ENCODE measurements around the gene CREBBP. TPM values are rescaled to one million over a fixed set of nuclear protein-coding genes. Genes with fewer than 3 reads are reported as not detected.

Gene CREBBP
- total RNA-seq, 1 donor from 2014 or later: 31.4 TPM

DNA sequence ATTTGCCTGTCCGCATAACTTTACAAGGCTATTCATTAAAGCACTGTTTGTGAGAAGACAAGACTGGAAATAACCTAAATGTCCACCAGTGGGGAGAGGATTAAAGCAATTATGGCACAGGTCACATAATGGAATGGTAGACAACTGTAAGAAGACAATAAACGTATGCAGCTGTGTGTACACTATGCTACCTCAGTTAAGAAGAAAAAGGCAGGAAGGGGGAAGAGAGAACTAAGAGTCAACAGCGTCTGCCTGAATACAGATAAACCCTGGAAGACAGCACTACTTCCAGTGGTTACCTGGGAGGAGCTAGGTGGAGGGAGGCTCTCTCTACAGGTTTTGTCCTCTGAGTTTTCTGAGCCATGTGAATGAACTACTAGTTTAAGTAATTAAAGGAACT, 15.3 kb downstream of the CREBBP start:
- no peak for DNase-seq (ENCODE audit: low read depth)
- no peak for TF ChIP-seq CTCF (IDR thresholded peaks at IDR 0.05; ENCODE audit: insufficient read depth, low read length, poor library complexity, severe bottlenecking)
- Histone ChIP-seq H3K4me3 (ENCODE audit: low read depth, low read length) (no peak overlapping the region), H3K27me3 (ENCODE audit: control insufficient read depth, insufficient read depth, low read length) (no peaks in the 10 kb centered on the region), H3K36me3 (ENCODE audit: control insufficient read depth, insufficient read depth, low read length) (no peaks in the 10 kb centered on the region)

GRCh38 chr16:3864562-3864961, 16.0 kb downstream of the CREBBP start:
- Histone ChIP-seq H3K27me3 (ENCODE audit: control insufficient read depth, insufficient read depth, low read length) (no peaks in the 10 kb centered on the region), H3K36me3 (ENCODE audit: control insufficient read depth, insufficient read depth, low read length) (no peaks in the 10 kb centered on the region), H3K4me3 (ENCODE audit: low read depth, low read length) (no peak overlapping the region)
- TF ChIP-seq CTCF (IDR thresholded peaks at IDR 0.05; ENCODE audit: insufficient read depth, low read length, poor library complexity, severe bottlenecking): no peak
- DNase-seq (ENCODE audit: low read depth): no peak

GRCh38 chr16:3863587-3863986, 16.9 kb downstream of the CREBBP start:
- no peaks in the 10 kb centered on the region for H3K36me3 ChIP-seq (ENCODE audit: control insufficient read depth, insufficient read depth, low read length)
- no peak overlapping the region for H3K4me3 ChIP-seq (ENCODE audit: low read depth, low read length)
- no peak for DNase-seq (ENCODE audit: low read depth)
- TF ChIP-seq CTCF (IDR thresholded peaks at IDR 0.05; ENCODE audit: insufficient read depth, low read length, poor library complexity, severe bottlenecking): no peak
- no peaks in the 10 kb centered on the region for H3K27me3 ChIP-seq (ENCODE audit: control insufficient read depth, insufficient read depth, low read length)

- Histone ChIP-seq H3K4me3 (ENCODE audit: low read depth, low read length) (no peak overlapping the region), H3K27me3 (ENCODE audit: control insufficient read depth, insufficient read depth, low read length) (no peaks in the 10 kb centered on the region), H3K36me3 (ENCODE audit: control insufficient read depth, insufficient read depth, low read length) (no peaks in the 10 kb centered on the region)
- DNase-seq (ENCODE audit: low read depth): no peak
- no peak for TF ChIP-seq CTCF (IDR thresholded peaks at IDR 0.05; ENCODE audit: insufficient read depth, low read length, poor library complexity, severe bottlenecking)
These were observed 18.6 kb downstream of the CREBBP start for GRCh38 chr16:3861808-3862451.

- H3K4me3 ChIP-seq (ENCODE audit: low read depth, low read length): no peak overlapping the region
- no peaks in the 10 kb centered on the region for H3K36me3 ChIP-seq (ENCODE audit: control insufficient read depth, insufficient read depth, low read length)
- no peak for TF ChIP-seq CTCF (IDR thresholded peaks at IDR 0.05; ENCODE audit: insufficient read depth, low read length, poor library complexity, severe bottlenecking)
- H3K27me3 ChIP-seq (ENCODE audit: control insufficient read depth, insufficient read depth, low read length): no peaks in the 10 kb centered on the region
- no peak for DNase-seq (ENCODE audit: low read depth)
These were observed 20.6 kb downstream of the CREBBP start for GRCh38 chr16:3859889-3860288.

DNA sequence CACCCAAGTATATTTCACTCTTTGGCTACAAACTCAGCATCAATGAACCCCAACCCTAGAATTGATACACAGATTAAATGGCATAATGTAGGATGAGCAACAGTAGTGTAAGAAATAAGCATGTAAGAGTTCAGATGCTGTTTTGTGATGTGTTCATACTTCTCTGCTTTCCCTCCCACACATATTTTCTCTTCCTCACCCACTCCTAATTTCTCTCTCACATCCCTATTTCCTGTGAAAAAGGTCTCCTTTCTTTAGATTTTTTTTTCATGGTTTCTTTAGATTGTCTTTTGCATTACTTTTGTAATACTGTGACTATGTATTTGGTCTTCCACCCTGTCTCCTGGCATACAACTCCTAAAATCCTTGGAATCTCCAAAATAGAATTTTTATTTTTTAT, 21.7 kb downstream of the CREBBP start:
- no peak for DNase-seq (ENCODE audit: low read depth)
- Histone ChIP-seq H3K4me3 (ENCODE audit: low read depth, low read length) (no peak overlapping the region), H3K36me3 (ENCODE audit: control insufficient read depth, insufficient read depth, low read length) (no peaks in the 10 kb centered on the region), H3K27me3 (ENCODE audit: control insufficient read depth, insufficient read depth, low read length) (no peaks in the 10 kb centered on the region)
- no peak for TF ChIP-seq CTCF (IDR thresholded peaks at IDR 0.05; ENCODE audit: insufficient read depth, low read length, poor library complexity, severe bottlenecking)
